Endothelial cell of umbilical vein (primary cell): ENCODE results near the gene TYW3. TPM values are rescaled to one million over a fixed set of nuclear protein-coding genes. Genes with fewer than 3 reads are reported as not detected.

ENCODE experiments used
- BruUV-seq: library from RNA; stranded (reverse); fragments of 400-500 nt; replicated peaks from 2 replicates; lab custom pipeline; 2021; lab: Mats Ljungman, UMichigan
- CTCF ChIA-PET: fragments of 300-600, 350-600 bp; sonication (Branson Sonifier 250); formaldehyde crosslinking; loops from one replicate; lab custom pipeline; 2021; ENCODE audit warnings: antibody characterized with exemption, inconsistent platforms; lab: Charles Lee
- POLR2A ChIA-PET: fragments of 300-600, 350-600 bp; sonication (Branson Sonifier 250); formaldehyde crosslinking; loops from one replicate; lab custom pipeline; 2021; ENCODE audit warnings: antibody characterized with exemption, inconsistent platforms; lab: Charles Lee
- DNase-seq: peaks from one replicate; pipeline ENCODE4 v3.0.0-alpha.2; 2011; ENCODE audit warnings: low read depth, low spot score
- FAIRE-seq: peaks from 2 replicates; lab custom pipeline; 2011; peaks lifted over from hg19 to GRCh38; lab: Jason Lieb, UNC
- H2AFZ ChIP-seq: 2 replicates; pipeline ENCODE4 v1.6.0; 2012; ENCODE audit warnings: low read depth, low read length, control low read depth, inconsistent platforms
- H3K27ac ChIP-seq: 2 replicates; pipeline ENCODE4 v1.5.1; 2011; ENCODE audit warnings: low read depth, mild to moderate bottlenecking, control low read depth, low read length, moderate library complexity; ENCODE audit not compliant: insufficient read depth
- H3K27me3 ChIP-seq, 2 experiments: 2 replicates each; pipeline versions ENCODE4 v1.6.0 to v1.6.1; 2011; ENCODE audit warnings: low read length in 2 of 2, mixed read lengths in 1 of 2; ENCODE audit not compliant: control insufficient read depth in 2 of 2, insufficient read depth in 2 of 2
- H3K36me3 ChIP-seq, 2 experiments: 2 replicates in 1 of 2; 3 replicates in 1 of 2; pipeline ENCODE4 v1.5.1; 2011; ENCODE audit warnings: low read length in 2 of 2, mild to moderate bottlenecking in 1 of 2, moderate library complexity in 1 of 2; ENCODE audit not compliant: control insufficient read depth in 2 of 2, insufficient read depth in 2 of 2; ENCODE audit errors: extremely low read depth in 1 of 2
- H3K4me1 ChIP-seq: 3 replicates; pipeline ENCODE4 v1.5.1; 2011; ENCODE audit warnings: mild to moderate bottlenecking, low read length; ENCODE audit not compliant: control insufficient read depth, insufficient read depth; ENCODE audit errors: extremely low read depth
- H3K4me2 ChIP-seq: 2 replicates; pipeline ENCODE4 v1.6.1; 2011; ENCODE audit warnings: low read length, control low read depth, mixed read lengths; ENCODE audit not compliant: insufficient read depth
- H3K4me3 ChIP-seq, 3 experiments: fragments of 200-600 bp in 1 of 3; sonication (generic), shearing (Covaris generic) in 1 of 3; replicated peaks in 1 of 3; 2 replicates each; pipeline ENCODE4 v1.5.1; 2011 to 2016; ENCODE audit warnings: control low read depth in 3 of 3, low read length in 3 of 3, mild to moderate bottlenecking in 2 of 3, inconsistent platforms in 1 of 3, low read depth in 1 of 3, moderate library complexity in 1 of 3; ENCODE audit not compliant: insufficient read depth in 1 of 3
- H3K79me2 ChIP-seq: 2 replicates; pipeline ENCODE4 v1.6.0; 2012; ENCODE audit warnings: low read length, inconsistent platforms; ENCODE audit not compliant: control insufficient read depth, insufficient read depth
- H3K9ac ChIP-seq: replicated peaks from 2 replicates; pipeline ENCODE3; 2011; ENCODE audit warnings: low read length, control low read depth; ENCODE audit not compliant: insufficient read depth; ENCODE audit errors: extremely low read depth
- H3K9me1 ChIP-seq: replicated peaks from 3 replicates; pipeline ENCODE4 v1.6.0; 2011; ENCODE audit warnings: mild to moderate bottlenecking, low read length; ENCODE audit not compliant: control insufficient read depth, insufficient read depth; ENCODE audit errors: extremely low read depth
- H3K9me3 ChIP-seq: replicated peaks from 2 replicates; pipeline ENCODE4 v1.5.1; 2012; ENCODE audit warnings: low read length, inconsistent platforms; ENCODE audit not compliant: control insufficient read depth, insufficient read depth
- H4K20me1 ChIP-seq: replicated peaks from 2 replicates; pipeline ENCODE3; 2011; ENCODE audit warnings: mild to moderate bottlenecking, low read length; ENCODE audit not compliant: control insufficient read depth, insufficient read depth; ENCODE audit errors: extremely low read depth
- CTCF ChIP-seq, 2 donors: IDR thresholded peaks; 1 replicate in 1 of 2; 2 replicates in 1 of 2; pipeline ENCODE4 v1.5.1; 2011; ENCODE audit warnings: low read length in 2 of 2, mild to moderate bottlenecking in 2 of 2, moderate library complexity in 2 of 2, control low read depth in 1 of 2, inconsistent platforms in 1 of 2, low read depth in 1 of 2; ENCODE audit not compliant: insufficient read depth in 1 of 2; ENCODE audit errors: extremely low read depth in 1 of 2
- EZH2 ChIP-seq: IDR thresholded peaks from 2 replicates; pipeline ENCODE4 v1.6.1; 2012; ENCODE audit warnings: borderline replicate concordance, low read depth, mild to moderate bottlenecking, moderate library complexity, low read length, inconsistent platforms; ENCODE audit not compliant: severe bottlenecking
- FOS ChIP-seq: IDR thresholded peaks from 2 replicates; pipeline ENCODE4 v1.6.1; 2011; ENCODE audit warnings: mild to moderate bottlenecking, low read length, moderate library complexity, borderline replicate concordance; ENCODE audit not compliant: insufficient read depth
- GATA2 ChIP-seq: IDR thresholded peaks from 2 replicates; pipeline ENCODE4 v1.7.0; 2011; ENCODE audit warnings: low read depth, mild to moderate bottlenecking, moderate library complexity, mixed read lengths, low read length; ENCODE audit not compliant: insufficient read length, insufficient read depth
- JUN ChIP-seq: IDR thresholded peaks from 2 replicates; pipeline ENCODE4 v1.6.1; 2011; ENCODE audit warnings: borderline replicate concordance, low read depth; ENCODE audit not compliant: insufficient read length, insufficient read depth
- POLR2A ChIP-seq: IDR thresholded peaks from 2 replicates; pipeline ENCODE4 v1.6.1; 2012; ENCODE audit warnings: low read depth, mild to moderate bottlenecking, control low read depth, low read length
- POLR2AphosphoS5 ChIP-seq: IDR thresholded peaks from 2 replicates; pipeline ENCODE4 v1.6.1; 2012; ENCODE audit warnings: low read depth, mild to moderate bottlenecking, control low read depth, low read length, moderate library complexity; ENCODE audit not compliant: insufficient read depth
- dilution Hi-C: fragments of 300-500 bp; cut with MboI; formaldehyde crosslinking; loops from one replicate; pipeline ENCODE4 v1.15.0; 2019; ENCODE audit warnings: low sequenced_read_pairs; ENCODE audit not compliant: extremely low pct_ligation_motif_present
- intact Hi-C: fragments of 100-400 bp; cut with micrococcal nuclease; formaldehyde crosslinking; loops from one replicate; pipeline ENCODE4 v1.10.0; 2022
- polyA plus RNA-seq, 4 experiments: library from polyadenylated mRNA; depleted of rRNA in 3 of 4; stranded (reverse) in 3 of 4; unstranded in 1 of 4; fragments of >200 nt; gene quantifications; 2 replicates each; pipeline versions ENCODE4 v1.2.1 to v1.2.3, GENCODE V29; 2011 to 2012; ENCODE audit warnings: missing spikeins in 1 of 4
- total RNA-seq: library from RNA; stranded (reverse); gene quantifications from 2 replicates; pipeline ENCODE4 v1.2.3, GENCODE V29; 2021

Gene TYW3
- total and polyA plus RNA-seq, 2 donors (not counting 3 experiments of a cell fraction or from before 2014, with no cell fraction given): 8.5 to 22.8 TPM

DNA sequence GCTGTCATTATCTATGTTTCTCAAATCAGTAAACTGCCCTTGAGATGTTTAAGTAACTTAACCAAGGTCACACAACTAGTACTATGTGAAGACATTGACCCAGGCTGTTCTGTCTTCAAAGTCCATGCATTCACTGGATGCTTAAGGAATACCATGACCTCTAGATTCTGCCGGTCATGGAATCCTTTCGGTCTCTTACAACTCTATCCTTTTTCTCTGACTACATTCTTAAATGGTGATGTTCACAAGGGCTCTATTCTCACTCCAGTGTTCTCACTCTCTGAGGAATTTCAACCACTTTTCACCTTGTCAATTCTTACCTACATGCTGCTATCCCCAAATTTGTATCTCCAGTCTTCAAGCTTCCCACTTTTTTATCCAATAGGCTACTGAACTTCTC lies 15.3 kb upstream of the TYW3 start:
- intact Hi-C loops: no loop called here
- H4K20me1 ChIP-seq: no peaks in the 10 kb centered on the region
- ChIA-PET POLR2A (no interaction called here), CTCF (interaction anchor here (1.0 to 2.1 kb wide), 4 partner anchors 10 to 54 kb away, joined by 3 to 6 read pairs (median 4); partner anchors contain the start of genes CRYZ and TYW3)
- no peaks in the 10 kb centered on the region for H3K79me2 ChIP-seq
- H3K9me3 ChIP-seq: no peaks in the 10 kb centered on the region
- H3K36me3 ChIP-seq: peaks cover under 1 to 11% of the 10 kb centered on the region in 2 experiments
- no peak overlapping the region for H3K27ac ChIP-seq
- BruUV-seq: no TSS peak
- no peak overlapping the region for H3K4me3 ChIP-seq
- no peak for FAIRE-seq
- H2AFZ ChIP-seq: no peak overlapping the region
- no peak overlapping the region for H3K4me2 ChIP-seq
- peaks cover 6% of the 10 kb centered on the region for H3K4me1 ChIP-seq
- no peaks in the 10 kb centered on the region for H3K27me3 ChIP-seq
- H3K9me1 ChIP-seq: no peaks in the 10 kb centered on the region
- no peak for DNase-seq
- TF ChIP-seq GATA2 (no peak), CTCF (IDR thresholded peaks at IDR 0.05; ENCODE audit: extremely low read depth in 1 of 2, insufficient read depth in 1 of 2, low read depth in 1 of 2, low read length in 2 of 2) (no peak), FOS (no peak), POLR2AphosphoS5 (no peak), POLR2A (no peak), JUN (no peak), EZH2 (no peak)
- no peak overlapping the region for H3K9ac ChIP-seq
- dilution Hi-C loops: no loop called here
